MG63 (cell line): ENCODE measurements around the gene PCNX2. TPM values are rescaled to one million over a fixed set of nuclear protein-coding genes. Genes with fewer than 3 reads are reported as not detected.

ENCODE experiments used
- DNase-seq: peaks from one replicate; pipeline ENCODE4 v3.0.0-alpha.2; 2020
- H3K27me3 ChIP-seq: fragments of 250-450 bp; sonication (Bioruptor Pico); 2 replicates; pipeline ENCODE4 v1.5.1; 2020; ENCODE audit warnings: mild to moderate bottlenecking, moderate library complexity
- H3K36me3 ChIP-seq: fragments of 250-450 bp; sonication (Bioruptor Pico); 2 replicates; pipeline ENCODE4 v1.5.1; 2020; ENCODE audit warnings: mild to moderate bottlenecking, moderate library complexity
- H3K4me3 ChIP-seq: fragments of 250-450 bp; sonication (Bioruptor Pico); 2 replicates; pipeline ENCODE4 v1.5.1; 2020; ENCODE audit warnings: mild to moderate bottlenecking, moderate library complexity
- H3K9me3 ChIP-seq: fragments of 250-450 bp; sonication (Bioruptor Pico); 2 replicates; pipeline ENCODE4 v1.5.1; 2020; ENCODE audit warnings: mild to moderate bottlenecking, moderate library complexity
- total RNA-seq: library from RNA; depleted of rRNA; stranded (reverse); fragments of >200 nt; shearing (Covaris generic); gene quantifications from 2 replicates; pipeline ENCODE4 v1.2.3, GENCODE V29; 2014; ENCODE audit warnings: low replicate concordance

PCNX2 gene
- total RNA-seq, 1 experiment from 2014 or later: 1.8 TPM

DNA sequence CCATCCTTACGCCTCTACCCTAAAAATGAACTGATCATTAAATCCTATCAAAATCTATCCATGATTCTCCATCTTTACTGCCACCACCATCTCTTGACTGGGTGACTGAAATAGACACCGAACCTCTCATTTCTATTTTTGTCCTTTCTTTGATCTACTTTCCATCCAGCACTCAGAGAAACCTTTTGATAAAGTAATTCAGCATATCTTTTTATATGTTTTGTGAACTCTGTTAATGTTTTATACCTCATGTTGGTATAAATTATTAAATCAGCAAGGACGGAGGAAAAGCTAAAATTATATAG is 13.0 kb downstream of the PCNX2 start:
- Histone ChIP-seq H3K9me3 (no peaks in the 10 kb centered on the region), H3K27me3 (no peaks in the 10 kb centered on the region), H3K4me3 (no peak overlapping the region), H3K36me3 (no peaks in the 10 kb centered on the region)
- no peak for DNase-seq

DNA sequence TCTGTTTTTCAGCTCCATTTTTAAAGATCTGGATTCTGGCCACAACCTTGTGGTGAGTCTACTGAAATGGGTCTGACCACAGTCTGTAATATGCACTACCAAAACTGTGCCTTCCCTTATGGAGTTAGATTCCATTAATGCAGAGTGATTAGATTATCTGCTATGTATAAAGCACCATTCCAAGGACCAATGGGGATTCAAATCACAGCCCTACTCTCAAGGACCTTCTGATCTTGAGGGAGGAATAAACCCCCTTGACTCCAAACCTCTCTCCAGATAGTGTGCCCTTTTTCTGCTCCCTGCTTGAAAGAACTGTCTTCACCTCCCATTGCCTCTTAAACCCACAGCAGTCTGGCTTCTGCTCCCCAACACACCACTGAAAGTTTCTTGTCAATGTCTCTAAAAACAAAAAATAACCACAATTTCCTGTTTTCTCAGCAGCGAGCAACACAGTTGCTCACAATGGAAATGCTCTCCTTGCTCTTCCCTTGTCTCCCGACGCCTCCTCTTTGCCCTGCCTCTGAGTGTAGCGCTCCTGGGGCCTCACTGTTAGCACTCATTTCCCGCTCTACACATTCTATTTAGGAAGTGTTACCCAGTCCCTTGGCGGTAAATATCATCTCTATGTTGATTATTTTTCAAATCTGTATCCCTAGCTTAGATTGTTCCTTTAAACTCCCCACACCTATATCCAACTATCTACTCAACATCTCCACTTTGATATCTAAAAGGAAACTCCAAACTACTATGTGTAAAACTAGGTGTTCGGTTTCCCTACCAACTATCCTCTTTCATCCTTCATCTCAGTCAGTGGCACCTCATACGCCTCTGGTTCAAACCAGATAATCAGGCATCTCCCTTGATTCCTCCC is 13.6 kb downstream of the PCNX2 start:
- H3K36me3 ChIP-seq: no peaks in the 10 kb centered on the region
- no peak overlapping the region for H3K4me3 ChIP-seq
- H3K9me3 ChIP-seq: no peaks in the 10 kb centered on the region
- DNase-seq: no peak
- no peaks in the 10 kb centered on the region for H3K27me3 ChIP-seq

DNA sequence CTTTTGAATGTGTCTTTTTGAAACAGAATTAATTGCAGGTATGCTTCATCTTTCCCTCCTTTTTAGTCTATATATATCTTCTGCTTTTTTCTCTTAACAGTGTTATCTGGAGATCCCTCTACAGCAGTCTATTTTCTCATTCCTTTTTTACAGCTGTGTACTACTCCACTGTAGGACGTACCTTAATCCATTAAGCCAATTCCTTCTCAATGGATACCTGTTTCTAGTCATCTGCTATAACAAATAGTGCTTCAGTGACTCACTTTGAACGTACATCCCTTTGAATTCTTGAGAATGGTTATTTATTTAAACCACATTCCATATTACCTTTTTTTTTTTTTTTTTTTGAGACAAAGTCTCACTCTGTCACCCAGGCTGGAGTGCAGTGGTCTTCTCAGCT is 15.6 kb downstream of the PCNX2 start:
- DNase-seq: no peak
- no peaks in the 10 kb centered on the region for H3K9me3 ChIP-seq
- H3K36me3 ChIP-seq: no peaks in the 10 kb centered on the region
- H3K4me3 ChIP-seq: no peak overlapping the region
- H3K27me3 ChIP-seq: no peaks in the 10 kb centered on the region

DNA sequence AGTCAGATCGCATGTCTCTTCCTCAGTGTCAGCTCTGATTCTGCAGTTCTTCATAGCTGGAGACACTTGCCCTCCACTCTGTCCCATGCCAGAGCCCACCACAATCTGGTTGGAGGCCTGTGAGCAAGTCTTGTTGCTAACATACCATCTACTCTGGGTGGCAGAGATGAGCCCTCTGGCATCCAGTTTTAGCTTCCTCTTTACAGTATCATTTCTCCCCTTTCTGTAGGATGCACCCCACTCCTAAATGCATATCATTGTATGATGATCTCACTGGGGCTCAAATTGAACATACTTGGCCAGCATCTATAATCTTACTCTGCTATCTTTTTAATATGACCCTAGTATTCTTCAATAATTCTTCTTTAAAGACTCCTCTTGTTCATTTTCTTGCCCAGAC is 16.9 kb downstream of the PCNX2 start:
- H3K27me3 ChIP-seq: no peaks in the 10 kb centered on the region
- no peaks in the 10 kb centered on the region for H3K9me3 ChIP-seq
- no peak overlapping the region for H3K4me3 ChIP-seq
- no peak for DNase-seq
- H3K36me3 ChIP-seq: no peaks in the 10 kb centered on the region

DNA sequence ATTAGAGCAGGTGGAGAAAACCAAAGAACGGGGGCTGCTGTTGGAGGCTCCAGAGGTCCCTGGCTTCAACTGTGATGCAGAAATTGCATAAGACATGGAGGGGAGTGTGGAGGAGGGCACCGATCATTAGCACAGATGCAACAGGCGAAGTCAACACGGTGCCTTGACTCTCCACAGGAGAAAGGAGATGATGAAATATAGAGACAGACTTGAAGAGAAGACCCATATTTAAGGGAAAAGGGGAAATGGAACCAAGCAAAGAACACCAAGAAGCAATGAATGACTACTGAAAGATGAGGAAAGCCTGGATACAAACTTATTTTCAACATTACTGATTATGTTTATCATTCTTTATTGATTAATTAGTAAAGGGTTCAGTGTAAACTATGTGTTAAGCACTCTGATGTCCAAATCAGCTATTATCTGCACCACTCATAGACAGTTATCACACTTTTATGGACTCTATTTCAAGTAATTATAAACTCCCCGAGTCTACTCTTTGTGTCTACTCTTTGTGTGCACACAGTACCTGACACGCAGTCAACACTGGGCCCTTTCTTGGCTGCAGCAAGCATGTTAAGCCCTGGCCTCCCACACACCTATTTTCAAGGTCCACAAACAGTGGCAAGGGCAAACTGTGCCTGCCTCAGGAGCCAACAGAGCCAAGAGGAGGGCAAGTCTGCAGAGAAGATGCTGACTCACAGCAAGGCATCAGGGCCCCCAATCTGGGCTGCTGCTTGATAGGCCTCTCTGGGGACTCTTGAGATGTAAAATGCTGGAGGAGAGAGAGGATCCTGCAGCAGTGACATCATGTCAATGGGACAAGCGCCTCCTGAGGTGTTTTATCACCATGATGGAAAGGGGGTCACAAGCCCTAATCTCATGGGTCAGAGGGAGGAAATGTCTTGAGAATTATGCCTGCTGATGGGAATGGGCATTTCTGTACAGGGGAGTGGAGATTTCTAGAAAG is 17.6 kb downstream of the PCNX2 start:
- no peaks in the 10 kb centered on the region for H3K9me3 ChIP-seq
- no peaks in the 10 kb centered on the region for H3K27me3 ChIP-seq
- no peaks in the 10 kb centered on the region for H3K36me3 ChIP-seq
- no peak overlapping the region for H3K4me3 ChIP-seq
- DNase-seq: no peak

GRCh38 chr1:233269656-233270055 is 25.9 kb downstream of the PCNX2 start:
- Histone ChIP-seq H3K27me3 (no peaks in the 10 kb centered on the region), H3K9me3 (no peaks in the 10 kb centered on the region), H3K4me3 (no peak overlapping the region), H3K36me3 (no peaks in the 10 kb centered on the region)
- no peak for DNase-seq

DNA sequence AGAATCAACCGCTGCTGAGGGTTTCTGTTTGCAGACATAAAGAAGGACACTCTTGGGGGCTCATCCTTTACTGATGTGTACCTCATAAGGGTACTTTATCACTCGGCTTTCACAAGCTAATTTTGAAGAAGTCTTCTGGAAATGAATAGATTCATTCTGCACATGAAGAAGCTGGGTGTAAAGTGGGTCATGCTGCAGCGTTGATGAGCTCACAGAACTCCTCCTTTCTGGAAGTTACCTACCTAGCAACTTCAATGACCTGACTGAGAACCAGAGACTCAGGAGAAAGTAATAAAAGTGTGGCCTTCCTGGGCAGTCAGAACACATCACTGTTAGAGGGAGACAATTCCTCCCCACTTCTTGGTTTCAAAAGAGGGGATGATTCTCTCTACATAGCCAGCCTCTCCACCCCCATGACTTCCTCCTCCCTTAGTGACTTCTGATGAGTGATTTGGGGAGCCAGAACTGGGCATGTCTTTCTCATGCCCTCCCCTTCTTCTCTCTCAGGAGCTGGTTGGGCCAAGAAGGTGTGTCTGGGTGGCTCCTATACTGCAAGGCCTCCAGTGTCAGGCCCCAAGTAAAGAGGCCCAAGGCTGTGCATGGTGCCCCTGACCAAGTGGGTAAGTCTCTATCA is 27.0 kb downstream of the PCNX2 start:
- no peak for DNase-seq
- no peak overlapping the region for H3K4me3 ChIP-seq
- H3K27me3 ChIP-seq: no peaks in the 10 kb centered on the region
- no peaks in the 10 kb centered on the region for H3K9me3 ChIP-seq
- H3K36me3 ChIP-seq: no peaks in the 10 kb centered on the region

- H3K9me3 ChIP-seq: no peaks in the 10 kb centered on the region
- DNase-seq: no peak
- H3K4me3 ChIP-seq: no peak overlapping the region
- H3K27me3 ChIP-seq: no peaks in the 10 kb centered on the region
- no peaks in the 10 kb centered on the region for H3K36me3 ChIP-seq
Measured at GRCh38 chr1:233261695-233262094, 33.8 kb downstream of the PCNX2 start.

GRCh38 chr1:233261206-233261605 is 34.3 kb downstream of the PCNX2 start:
- no peak for DNase-seq
- Histone ChIP-seq H3K27me3 (no peaks in the 10 kb centered on the region), H3K36me3 (no peaks in the 10 kb centered on the region), H3K4me3 (no peak overlapping the region), H3K9me3 (no peaks in the 10 kb centered on the region)

DNA sequence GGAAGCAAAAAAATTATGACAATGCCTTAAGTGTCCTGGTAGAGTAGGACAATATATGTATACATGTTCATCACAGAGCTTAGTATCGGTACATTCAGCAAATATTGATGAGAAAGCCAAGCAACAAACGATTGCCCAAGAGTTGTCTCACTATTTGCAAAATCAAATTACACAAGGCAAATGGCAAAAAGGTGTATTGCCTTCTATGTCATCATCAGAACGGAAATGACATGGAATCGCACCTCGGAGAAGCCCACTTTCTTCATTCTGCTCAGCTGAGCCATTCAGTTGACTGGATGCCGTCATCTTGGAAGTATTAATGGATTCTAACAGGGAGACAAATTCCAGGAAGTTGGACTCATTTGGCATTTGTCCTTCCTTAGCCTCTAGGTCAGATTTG is 37.7 kb downstream of the PCNX2 start:
- Histone ChIP-seq H3K27me3 (no peaks in the 10 kb centered on the region), H3K4me3 (no peak overlapping the region), H3K36me3 (no peaks in the 10 kb centered on the region), H3K9me3 (no peaks in the 10 kb centered on the region)
- DNase-seq: no peak

GRCh38 chr1:233256789-233257188 is 38.7 kb downstream of the PCNX2 start:
- no peaks in the 10 kb centered on the region; the same call in 1 of the 2 replicates for H3K36me3 ChIP-seq
- no peak for DNase-seq
- no peaks in the 10 kb centered on the region for H3K27me3 ChIP-seq
- no peak overlapping the region for H3K4me3 ChIP-seq
- no peaks in the 10 kb centered on the region for H3K9me3 ChIP-seq

DNA sequence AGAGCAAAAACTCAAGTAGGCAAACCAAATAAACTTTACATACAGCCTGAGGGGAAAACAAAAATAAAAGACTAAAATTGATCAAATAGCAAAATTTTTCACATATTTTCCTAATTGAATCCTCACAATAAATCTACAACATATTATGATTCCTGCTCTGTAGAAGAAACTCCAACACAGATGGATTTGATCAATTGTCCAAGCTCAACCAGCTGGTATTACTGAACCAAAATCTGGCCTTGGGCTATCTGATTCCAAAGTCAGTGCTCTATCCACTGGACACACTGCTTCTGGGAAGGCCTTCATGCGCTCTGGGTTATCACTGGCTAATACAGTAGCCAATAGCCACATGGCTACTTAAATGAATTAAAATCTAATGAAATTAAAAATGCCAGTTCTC is 39.3 kb downstream of the PCNX2 start:
- H3K9me3 ChIP-seq: no peaks in the 10 kb centered on the region
- no peak overlapping the region for H3K4me3 ChIP-seq
- H3K27me3 ChIP-seq: no peaks in the 10 kb centered on the region
- DNase-seq: no peak
- no peaks in the 10 kb centered on the region; the same call in 1 of the 2 replicates for H3K36me3 ChIP-seq

GRCh38 chr1:233255145-233255544 is 40.4 kb downstream of the PCNX2 start:
- Histone ChIP-seq H3K36me3 (peaks cover 1% of the 10 kb centered on the region; the same call in 1 of the 2 replicates), H3K27me3 (no peaks in the 10 kb centered on the region), H3K4me3 (no peak overlapping the region), H3K9me3 (no peaks in the 10 kb centered on the region)
- DNase-seq: no peak

GRCh38 chr1:233253832-233254331 is 41.6 kb downstream of the PCNX2 start:
- H3K36me3 ChIP-seq: peaks cover 3% of the 10 kb centered on the region; the same call in 1 of the 2 replicates
- no peaks in the 10 kb centered on the region for H3K27me3 ChIP-seq
- no peaks in the 10 kb centered on the region for H3K9me3 ChIP-seq
- no peak overlapping the region for H3K4me3 ChIP-seq
- DNase-seq: no peak

GRCh38 chr1:233253231-233253831 is 42.2 kb downstream of the PCNX2 start:
- DNase-seq: no peak
- no peak overlapping the region for H3K4me3 ChIP-seq
- no peaks in the 10 kb centered on the region for H3K9me3 ChIP-seq
- no peaks in the 10 kb centered on the region for H3K27me3 ChIP-seq
- peaks cover 3% of the 10 kb centered on the region; the same call in 1 of the 2 replicates for H3K36me3 ChIP-seq

DNA sequence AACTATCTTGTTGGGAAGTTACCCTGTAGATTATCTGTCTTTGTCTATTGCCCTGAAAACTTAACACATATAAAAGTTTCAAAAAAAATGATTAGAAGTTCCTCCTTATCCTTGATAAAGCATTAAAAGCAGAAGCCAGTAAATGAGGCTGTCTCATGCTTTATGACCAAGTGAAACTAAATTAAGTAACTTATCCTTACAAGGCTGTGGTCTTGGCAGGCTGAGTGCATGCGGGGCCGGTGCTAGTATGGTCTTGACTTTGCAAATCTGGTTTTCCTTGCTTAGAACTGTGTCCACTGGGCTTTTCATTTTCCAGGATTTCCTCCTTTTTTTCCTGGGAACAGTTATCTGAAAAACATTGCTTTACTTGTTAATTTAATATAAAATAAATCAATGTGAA is 43.1 kb downstream of the PCNX2 start:
- Histone ChIP-seq H3K27me3 (no peaks in the 10 kb centered on the region), H3K36me3 (peaks cover 3% of the 10 kb centered on the region; the same call in 1 of the 2 replicates), H3K9me3 (no peaks in the 10 kb centered on the region), H3K4me3 (no peak overlapping the region)
- DNase-seq: no peak
